ENCODE measurements around the gene SIX4.

DNA sequence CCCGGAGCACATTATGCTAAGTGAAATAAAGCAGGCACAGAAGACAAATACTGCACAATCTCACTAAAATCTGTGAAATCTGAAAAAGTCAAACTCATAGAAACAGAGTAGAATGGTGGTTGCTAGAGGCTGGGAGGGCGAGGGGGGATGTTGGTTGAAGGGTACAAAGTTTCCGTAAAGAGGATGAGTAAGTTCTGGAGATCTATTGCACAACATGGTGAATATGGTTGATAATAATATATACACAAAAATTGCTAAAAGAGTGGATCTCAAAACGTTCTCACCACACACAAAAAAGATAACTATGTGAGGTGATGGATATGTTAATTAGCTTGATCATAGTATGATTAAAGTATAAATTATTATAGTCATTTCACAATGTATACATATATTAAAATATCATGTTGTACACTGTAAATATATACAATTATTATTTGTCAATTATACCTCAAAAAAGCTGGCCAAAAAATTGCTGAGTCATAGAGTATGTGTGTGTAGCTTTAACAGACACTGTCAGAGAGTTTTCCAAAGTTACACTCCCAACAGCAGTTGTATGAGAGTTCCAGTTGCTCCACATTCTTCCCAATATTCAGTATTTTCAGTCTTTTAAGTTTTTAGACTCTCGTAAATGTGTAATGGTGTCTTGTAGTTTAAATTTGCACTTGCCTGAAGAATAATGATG, 55.6 kb downstream of the SIX4 start:
- TF ChIP-seq, protein P1, sequence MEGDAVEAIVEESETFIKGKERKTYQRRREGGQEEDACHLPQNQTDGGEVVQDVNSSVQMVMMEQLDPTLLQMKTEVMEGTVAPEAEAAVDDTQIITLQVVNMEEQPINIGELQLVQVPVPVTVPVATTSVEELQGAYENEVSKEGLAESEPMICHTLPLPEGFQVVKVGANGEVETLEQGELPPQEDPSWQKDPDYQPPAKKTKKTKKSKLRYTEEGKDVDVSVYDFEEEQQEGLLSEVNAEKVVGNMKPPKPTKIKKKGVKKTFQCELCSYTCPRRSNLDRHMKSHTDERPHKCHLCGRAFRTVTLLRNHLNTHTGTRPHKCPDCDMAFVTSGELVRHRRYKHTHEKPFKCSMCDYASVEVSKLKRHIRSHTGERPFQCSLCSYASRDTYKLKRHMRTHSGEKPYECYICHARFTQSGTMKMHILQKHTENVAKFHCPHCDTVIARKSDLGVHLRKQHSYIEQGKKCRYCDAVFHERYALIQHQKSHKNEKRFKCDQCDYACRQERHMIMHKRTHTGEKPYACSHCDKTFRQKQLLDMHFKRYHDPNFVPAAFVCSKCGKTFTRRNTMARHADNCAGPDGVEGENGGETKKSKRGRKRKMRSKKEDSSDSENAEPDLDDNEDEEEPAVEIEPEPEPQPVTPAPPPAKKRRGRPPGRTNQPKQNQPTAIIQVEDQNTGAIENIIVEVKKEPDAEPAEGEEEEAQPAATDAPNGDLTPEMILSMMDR (IDR thresholded peaks at IDR 0.05 in 8 of 11, conservative IDR thresholded peaks at IDR 0.05 in 3 of 11), result no peak
- TF ChIP-seq POLR2A (IDR thresholded peaks at IDR 0.05), result no peak
